Kasumi-1 (cell line): ENCODE measurements around the gene GLI1.

Experiments
- DNase-seq, 2 experiments: peaks; one replicate each; lab custom pipeline; 2025; lab: John Stamatoyannopoulos, UW

Gene GLI1

DNA sequence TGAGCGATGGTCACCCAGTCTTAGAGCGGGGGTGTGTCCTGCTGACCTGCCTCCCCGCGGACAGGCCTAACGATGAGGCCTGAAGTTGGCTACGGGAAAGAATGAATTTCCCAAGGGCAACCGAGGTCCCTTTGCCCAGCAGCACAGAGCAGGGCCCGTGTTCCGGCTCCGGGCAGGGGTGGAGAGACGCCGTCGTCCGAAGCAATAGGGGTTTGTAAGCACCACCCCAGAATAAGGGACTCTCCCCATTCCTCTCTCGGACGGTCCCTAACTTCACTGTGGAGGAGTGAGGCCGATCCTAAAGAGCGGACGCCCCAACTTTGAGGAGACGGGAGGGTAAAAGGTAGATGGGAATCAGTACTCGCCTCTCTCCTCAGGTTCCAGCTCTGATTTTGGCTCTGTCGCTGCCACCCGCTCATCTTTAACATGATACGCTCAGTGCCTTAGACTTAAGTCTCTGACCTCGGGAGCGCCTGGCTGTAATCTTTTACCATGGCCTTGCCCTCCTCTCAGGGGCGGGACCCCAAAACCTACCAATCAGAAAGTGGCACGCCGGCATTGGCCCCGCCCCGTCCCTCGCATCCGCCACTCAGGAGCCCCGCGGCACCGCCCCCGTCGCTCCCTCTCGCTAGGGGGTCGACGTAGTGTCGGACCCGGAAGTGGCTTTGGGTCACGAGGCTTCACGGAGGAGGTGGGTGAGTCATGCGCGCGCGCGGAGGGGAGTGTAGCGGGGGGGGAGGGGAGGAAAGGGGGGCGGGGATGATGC lies 60.7 kb downstream of the GLI1 start, which contains the start of gene DDIT3:
TSS of gene DDIT3 (minus strand) at position 462 of the 766 bp plus-strand sequence. CDS start 3,108 bp downstream, outside the sequence.
- peak; percentile 96 to 98 for DNase-seq

DNA sequence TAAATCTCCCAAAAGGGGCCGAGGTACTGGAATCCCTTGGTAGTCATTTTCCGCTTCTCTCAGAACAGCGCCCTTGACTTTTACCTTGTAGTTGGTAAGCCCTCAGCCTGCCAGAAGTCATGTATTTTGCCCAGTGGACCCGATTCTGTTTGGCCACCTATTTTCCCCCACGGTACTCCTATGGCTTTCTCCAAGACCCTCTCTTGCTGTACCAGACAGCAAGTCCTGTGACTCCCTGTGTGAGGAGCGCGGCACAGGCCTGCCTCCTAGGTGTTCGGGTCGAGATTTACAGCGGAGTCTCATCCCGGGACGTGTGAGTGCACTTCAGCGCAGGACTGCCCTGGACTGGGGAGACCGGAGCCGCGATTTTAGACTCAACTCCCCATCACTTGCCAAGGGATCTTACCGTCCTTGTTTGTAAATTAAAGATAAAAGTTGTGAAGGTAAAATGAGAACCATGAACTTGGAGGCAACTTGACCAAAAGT lies 62.0 kb downstream of the GLI1 start:
- DNase-seq: no peak
